Lung (tissue), 12 donors: Measurements from ENCODE around the gene RAPGEF1. TPM values are rescaled to one million over a fixed set of nuclear protein-coding genes. Genes with fewer than 3 reads are reported as not detected.
A peak's percentile ranks its signal among the peaks of the same experiment; 100 is the strongest.

Experiments
- ATAC-seq: fragments of 200-7000 bp; cut with Tn5 transposase; one replicate; pipeline ENCODE4 v1.9.1; 2020; ENCODE audit warnings: moderate number of reproducible peaks; ENCODE audit not compliant: insufficient read depth, low FRiP score
- DNase-seq, 3 donors: peaks; one replicate each; pipeline ENCODE4 v3.0.0-alpha.2; 2013 to 2017
- H3K27ac ChIP-seq, 2 donors: one replicate each; pipeline ENCODE4 v1.5.1; 2013; ENCODE audit warnings: mild to moderate bottlenecking in 2 of 2, moderate library complexity in 2 of 2, control low read depth in 1 of 2, inconsistent platforms in 1 of 2, low read depth in 1 of 2, low read length in 1 of 2
- H3K27me3 ChIP-seq, 3 donors: one replicate each; pipeline ENCODE4 v1.5.1; 2013; ENCODE audit warnings: low read length in 2 of 3; ENCODE audit not compliant: control insufficient read depth in 3 of 3, insufficient read depth in 3 of 3
- H3K36me3 ChIP-seq, 4 donors: one replicate each; pipeline ENCODE4 v1.5.1; 2013; ENCODE audit warnings: low read length in 4 of 4, mild to moderate bottlenecking in 1 of 4, moderate library complexity in 1 of 4; ENCODE audit not compliant: control insufficient read depth in 4 of 4, insufficient read depth in 4 of 4
- H3K4me1 ChIP-seq, 5 donors: one replicate each; pipeline ENCODE4 v1.5.1; 2013; ENCODE audit warnings: low read length in 5 of 5, mild to moderate bottlenecking in 2 of 5, moderate library complexity in 1 of 5; ENCODE audit not compliant: control insufficient read depth in 5 of 5, insufficient read depth in 5 of 5
- H3K4me3 ChIP-seq: one replicate; pipeline ENCODE4 v1.5.1; 2013; ENCODE audit warnings: mild to moderate bottlenecking, control low read depth, moderate library complexity
- H3K9ac ChIP-seq, 2 donors: one replicate each; pipeline ENCODE4 v1.5.1; 2013; ENCODE audit warnings: low read length in 2 of 2, control low read depth in 1 of 2; ENCODE audit not compliant: insufficient read depth in 1 of 2
- H3K9me3 ChIP-seq, 4 donors: one replicate each; pipeline ENCODE4 v1.5.1; 2013; ENCODE audit warnings: low read length in 3 of 4, mild to moderate bottlenecking in 1 of 4, moderate library complexity in 1 of 4; ENCODE audit not compliant: control insufficient read depth in 4 of 4, insufficient read depth in 3 of 4
- CTCF ChIP-seq: IDR thresholded peaks from 2 replicates; pipeline ENCODE4 v1.5.1; 2012; ENCODE audit warnings: mild to moderate bottlenecking; ENCODE audit errors: control extremely low read depth, extremely low read depth
- WGBS, 2 donors: extraction: QIAGEN DNeasy Blood & Tissue Kit; methylation state at CpG; one replicate each; pipeline ENCODE4 v1.1.7; 2013; 5-methylcytosine and 5-hydroxymethylcytosine counted together
- polyA plus RNA-seq, 2 donors: library from polyadenylated mRNA; stranded (reverse); fragments of 200-250 nt; gene quantifications; one replicate each; pipeline ENCODE4 v1.2.1, GENCODE V29; 2013
- total RNA-seq, 2 donors: library from RNA; depleted of rRNA in 1 of 2; stranded (reverse); fragments of >200 nt in 1 of 2; gene quantifications; one replicate each; pipeline ENCODE4 v1.2.1, GENCODE V29; 2014 to 2021
- donor health status: control.
- donor health status: control.
- donor health status: Bipolar disorder and iron deficiency.
- donor health status: healthy.
- donor health status: DM: yes; HTN: yes; CAD: no.

The RAPGEF1 gene
- total and polyA plus RNA-seq, 4 donors = 38.9 to 134 (median 55.1) TPM

DNA sequence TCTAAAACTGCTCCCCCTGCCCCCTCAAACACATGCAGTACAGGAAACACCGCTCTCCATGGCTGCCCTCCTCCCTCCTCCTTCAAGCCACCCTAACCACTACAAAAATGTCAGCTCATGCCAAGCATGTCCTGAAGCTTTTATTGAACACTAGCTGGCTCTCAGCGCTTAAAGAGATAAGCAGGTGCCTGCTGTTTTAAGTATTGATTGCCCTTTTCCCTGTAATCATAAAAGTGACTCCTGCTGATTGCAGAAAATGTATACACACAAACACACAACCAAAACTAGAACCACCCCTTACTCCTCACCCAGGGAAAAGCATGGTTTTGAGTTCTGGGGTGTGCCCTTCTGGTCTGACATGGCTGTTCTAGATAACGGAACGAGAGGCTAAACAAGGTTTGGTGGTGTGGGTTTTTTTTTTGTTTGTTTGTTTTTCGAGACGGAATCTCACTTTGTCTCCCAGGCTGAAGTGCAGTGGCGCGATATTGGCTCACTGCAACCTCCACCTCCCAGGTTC lies 205.1 kb downstream of the RAPGEF1 start:
- Histone ChIP-seq H3K4me1 (peaks cover 0 to 12% (median 11%) of the 10 kb centered on the region in 5 donors), H3K36me3 (peaks cover 0 to 2% (median 0%) of the 10 kb centered on the region in 4 donors), H3K27me3 (no peaks in the 10 kb centered on the region), H3K9me3 (no peaks in the 10 kb centered on the region), H3K27ac (no peak overlapping the region), H3K4me3 (no peak overlapping the region), H3K9ac (no peak overlapping the region)
- no peak for DNase-seq
- WGBS, 2 donors = 37 to 40% methylated on average over 8 of the region's 8 CpGs
- TF ChIP-seq CTCF = no peak
- ATAC-seq = no peak

DNA sequence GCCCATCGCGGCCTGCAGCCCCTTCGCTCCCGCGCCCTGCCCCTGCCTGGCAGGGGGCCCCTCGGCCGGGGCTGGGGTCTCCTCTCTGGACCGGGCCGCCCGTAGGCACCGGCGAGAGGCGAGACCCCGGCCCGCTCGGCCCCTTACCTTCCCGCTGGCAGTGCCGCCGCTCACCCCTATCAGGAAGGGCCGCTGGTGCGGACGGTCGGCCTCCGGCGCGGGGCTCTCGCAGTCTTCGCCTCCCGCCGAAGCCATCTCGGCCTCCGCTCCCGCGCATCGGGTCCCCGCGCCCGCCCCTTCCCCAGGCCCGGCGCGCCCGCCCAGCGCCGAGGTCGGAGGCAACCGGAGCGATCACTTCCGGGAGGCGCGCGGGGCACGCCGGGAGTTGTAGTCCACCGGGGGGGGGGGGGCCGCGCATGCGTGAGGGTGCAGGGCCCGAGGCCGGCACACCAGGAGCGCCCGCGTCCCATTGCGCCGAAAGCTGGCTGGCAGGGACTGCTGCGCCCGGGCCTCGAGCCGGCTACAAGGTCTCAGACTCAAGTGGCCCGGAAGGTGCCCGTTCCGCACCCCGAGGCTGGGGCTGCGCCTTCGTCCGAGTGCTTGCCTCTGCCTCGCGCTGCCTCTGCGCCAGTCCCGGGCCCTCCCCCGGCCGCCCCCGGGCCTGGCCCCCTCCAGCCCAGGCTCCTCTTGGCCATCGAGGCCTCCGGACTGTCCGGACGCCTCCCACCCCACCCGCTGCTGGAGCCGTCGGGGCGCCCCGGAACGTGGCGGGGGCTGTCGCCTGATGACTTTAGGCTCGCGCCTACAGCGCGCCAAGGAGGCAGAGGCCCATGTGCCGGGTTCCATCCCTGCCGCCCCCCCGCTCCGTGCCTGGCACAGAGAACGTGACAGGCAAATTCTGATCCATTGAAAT lies 208.7 kb downstream of the RAPGEF1 start, which contains the start of gene UCK1:
UCK1 (minus strand) TSS at position 344 of the 913 bp plus-strand sequence; CDS start at position 255, 89 bp downstream.
- H3K27me3 ChIP-seq = no peaks in the 10 kb centered on the region
- TF ChIP-seq CTCF = no peak
- peaks cover 0 to 14% (median 12%) of the 10 kb centered on the region in 5 donors for H3K4me1 ChIP-seq
- peak; percentile 90 to 92 (median 91) for DNase-seq
- H3K4me3 ChIP-seq = peak within 1 kb of the TSS; percentile 87
- H3K27ac ChIP-seq = peak within 1 kb of the TSS; percentile 68 to 80
- WGBS, 2 donors = 8 to 17% methylated on average over 57 to 103 of the region's 103 CpGs
- H3K9me3 ChIP-seq = no peaks in the 10 kb centered on the region
- ATAC-seq = peak; percentile 97
- H3K9ac ChIP-seq = peak within 1 kb of the TSS in 1 of 2 donors; percentile 46
- H3K36me3 ChIP-seq = peaks cover 0 to 26% (median 8%) of the 10 kb centered on the region in 4 donors

DNA sequence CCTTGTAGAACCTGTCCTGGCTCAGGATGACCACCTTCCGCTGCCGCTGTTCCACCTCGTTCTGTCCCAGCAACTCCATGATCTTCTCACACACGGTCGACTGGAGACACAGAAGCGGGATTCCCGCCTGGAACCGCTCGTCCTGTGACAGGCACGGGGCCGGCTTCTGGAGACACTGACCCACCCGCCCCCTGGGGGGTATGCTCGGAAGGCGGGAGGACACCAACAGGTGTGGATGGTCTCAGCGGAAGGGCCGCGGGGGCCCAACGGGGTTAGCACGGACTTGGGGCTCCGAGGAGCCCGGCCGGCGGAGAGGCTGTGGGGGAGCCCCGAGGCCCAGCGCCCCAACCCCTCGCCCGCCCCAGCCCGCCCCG lies 209.3 kb downstream of the RAPGEF1 start:
- H3K36me3 ChIP-seq = peaks cover 0 to 33% (median 13%) of the 10 kb centered on the region in 4 donors
- peak in 1 of 3 donors; percentile 20 for DNase-seq
- no peaks in the 10 kb centered on the region for H3K9me3 ChIP-seq
- TF ChIP-seq CTCF = no peak
- H3K4me1 ChIP-seq = peaks cover 0 to 14% (median 12%) of the 10 kb centered on the region in 5 donors
- no peaks in the 10 kb centered on the region for H3K27me3 ChIP-seq
- ATAC-seq = peak; percentile 8
- peak overlapping the region in 1 of 2 donors; percentile 46 for H3K9ac ChIP-seq
- H3K27ac ChIP-seq = peak overlapping the region; percentile 20 to 80
- WGBS, 2 donors = 3 to 4% methylated on average over 19 to 29 of the region's 29 CpGs
- H3K4me3 ChIP-seq = peak overlapping the region; percentile 87
